Measurements from ENCODE around the gene CRAT.

GRCh38 chr9:129068990-129069861 lies 41.4 kb downstream of the CRAT start:
- TF ChIP-seq CTCF (IDR thresholded peaks at IDR 0.05): no peak
- TF ChIP-seq POLR2A (IDR thresholded peaks at IDR 0.05): no peak
